OCI-LY1 (cell line): Measurements from ENCODE around the gene NAV2.

Experiments used
- CTCF ChIP-seq: fragments of 200-600 bp; sonication (generic), shearing (Covaris generic); IDR thresholded peaks from 2 replicates; pipeline ENCODE4 v1.5.1; 2017; ENCODE audit warnings: mild to moderate bottlenecking, antibody characterized with exemption, low read length, moderate library complexity, mixed read lengths
- EZH2 ChIP-seq: fragments of 200-600 bp; sonication (generic), shearing (Covaris generic); IDR thresholded peaks from 2 replicates; pipeline ENCODE4 v1.8.0; 2017; ENCODE audit warnings: borderline replicate concordance, mixed run types, mild to moderate bottlenecking, antibody characterized with exemption, low read length, moderate library complexity, mixed read lengths

GRCh38 chr11:20010851-20011225, 298.2 kb downstream of the NAV2 start:
- TF ChIP-seq CTCF (no peak), EZH2 (no peak)
